Amniotic stem cell (primary cell): Measurements from ENCODE around the gene ANKRD6.

Experiments used
- DNase-seq: peaks from one replicate; lab custom pipeline; 2025; lab: John Stamatoyannopoulos, UW

Gene ANKRD6

GRCh38 chr6:89657445-89658158 is 224.7 kb downstream of the ANKRD6 start:
- DNase-seq, result no peak

- DNase-seq, result no peak
Measured at GRCh38 chr6:89660981-89661380, 228.0 kb downstream of the ANKRD6 start.

- no peak for DNase-seq
Measured at GRCh38 chr6:89661559-89661958, 228.6 kb downstream of the ANKRD6 start.

- DNase-seq, result no peak
Measured at GRCh38 chr6:89662659-89663223, 229.8 kb downstream of the ANKRD6 start.

- no peak for DNase-seq
Measured at GRCh38 chr6:89667872-89668556, 235.1 kb downstream of the ANKRD6 start.

GRCh38 chr6:89669002-89669401 is 236.1 kb downstream of the ANKRD6 start:
- no peak for DNase-seq

DNA sequence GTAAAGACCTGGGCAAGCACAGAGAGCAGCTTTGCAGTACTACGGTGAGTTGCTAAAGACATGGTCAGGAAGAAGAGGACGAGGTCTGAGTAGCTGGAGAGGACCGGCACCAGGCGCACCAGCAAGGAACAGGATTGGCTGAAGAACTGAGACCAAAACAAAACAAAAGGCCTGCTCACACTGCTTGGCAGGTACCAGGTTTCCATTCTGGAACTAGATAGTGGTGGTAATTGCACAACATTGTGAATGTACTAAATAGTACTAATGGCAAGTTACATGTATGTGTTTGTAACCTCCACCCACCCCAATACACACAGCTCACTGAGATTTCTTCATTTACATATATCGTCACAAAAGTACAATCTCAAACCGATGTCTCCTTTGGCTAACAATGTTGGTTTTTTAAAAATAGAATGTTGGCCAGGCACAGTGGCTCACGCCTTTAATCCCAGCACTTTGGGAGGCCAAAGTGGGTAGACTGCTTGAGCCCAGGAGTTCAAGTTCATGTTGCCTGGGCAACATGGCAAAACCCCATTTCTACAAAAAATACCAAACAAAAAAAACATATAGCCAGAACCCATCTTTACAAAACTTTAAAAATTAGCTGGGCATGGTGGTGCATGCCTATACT is 238.1 kb downstream of the ANKRD6 start:
- no peak for DNase-seq

DNA sequence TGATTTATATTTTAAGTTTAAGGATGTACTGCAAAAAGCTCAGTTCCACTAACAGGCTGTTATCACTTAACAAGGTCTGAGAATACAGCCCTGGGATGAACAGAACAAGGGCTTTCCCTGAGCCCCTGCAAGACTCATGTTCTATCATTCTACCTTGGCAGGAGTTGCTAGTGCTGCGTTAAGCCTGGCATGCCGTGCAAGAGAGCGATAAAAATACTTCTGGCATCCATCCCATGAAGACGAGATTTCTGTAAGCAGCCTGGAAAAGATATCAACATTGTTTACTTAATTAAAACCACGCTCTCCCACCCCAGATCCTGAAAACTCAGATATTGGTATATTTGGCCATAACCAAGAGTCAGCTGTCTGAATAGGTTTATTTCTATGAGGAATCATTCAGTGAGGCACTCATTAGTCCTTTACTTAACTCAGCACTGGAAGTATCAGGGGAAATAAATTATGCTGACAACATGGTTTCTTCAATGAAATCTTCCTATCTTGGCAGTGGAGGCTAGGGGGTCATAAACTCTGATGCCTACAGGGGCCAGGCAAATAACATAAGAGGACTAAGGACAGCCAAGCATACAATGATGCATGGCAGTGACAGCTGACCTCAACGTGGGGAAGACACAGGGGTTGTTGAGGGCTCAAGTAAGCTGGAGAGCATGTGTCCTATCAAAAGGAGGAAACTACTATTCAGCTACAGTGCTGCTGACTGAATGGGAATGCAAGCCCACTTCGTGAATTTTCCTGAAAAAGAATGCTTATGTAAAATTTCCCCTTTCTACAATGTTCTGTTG is 243.2 kb downstream of the ANKRD6 start:
- no peak for DNase-seq

- DNase-seq, result no peak
Measured at GRCh38 chr6:89678531-89678930, 245.6 kb downstream of the ANKRD6 start.

DNA sequence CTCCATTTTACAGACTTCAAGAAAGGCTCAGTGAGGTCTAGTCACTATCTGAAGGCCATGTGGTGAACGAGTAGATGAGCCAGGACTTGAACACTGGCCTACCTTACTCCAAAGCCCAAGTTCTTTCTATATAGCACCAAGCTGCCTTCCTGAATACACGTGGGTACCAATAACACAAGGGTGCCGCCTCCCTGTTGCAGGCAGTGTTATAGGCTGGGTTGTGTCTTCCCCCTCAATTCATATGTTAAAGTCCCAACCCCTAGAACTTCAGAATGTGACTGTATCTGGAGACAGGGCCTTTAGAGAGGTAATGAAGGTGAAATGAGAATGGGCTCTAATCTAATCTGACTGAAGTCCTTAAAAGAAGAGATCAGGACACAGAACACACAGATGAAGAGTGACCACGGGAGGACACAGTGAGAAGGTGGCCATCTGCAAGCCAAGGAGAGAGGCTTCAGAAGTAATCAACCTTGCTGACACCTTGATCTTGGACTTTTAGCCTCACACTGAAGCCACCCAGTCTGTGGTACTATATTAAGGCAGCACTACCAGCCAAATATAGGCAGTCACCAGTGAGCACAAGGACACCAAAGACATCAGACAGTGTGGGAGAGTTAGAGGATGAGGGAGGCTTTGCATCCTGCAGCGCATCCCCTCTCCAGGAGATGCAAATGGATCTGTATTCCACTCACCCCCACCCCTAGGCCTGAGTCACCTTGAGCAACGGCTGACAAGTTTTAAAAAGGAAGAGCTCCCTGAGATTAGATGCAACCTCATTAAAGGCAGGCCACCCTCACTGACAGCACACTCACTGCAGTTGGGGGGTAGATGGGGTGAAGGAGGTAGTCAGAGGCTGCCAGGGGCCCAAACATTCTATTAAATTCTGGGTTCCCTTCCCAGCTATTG is 246.5 kb downstream of the ANKRD6 start:
- no peak for DNase-seq

DNA sequence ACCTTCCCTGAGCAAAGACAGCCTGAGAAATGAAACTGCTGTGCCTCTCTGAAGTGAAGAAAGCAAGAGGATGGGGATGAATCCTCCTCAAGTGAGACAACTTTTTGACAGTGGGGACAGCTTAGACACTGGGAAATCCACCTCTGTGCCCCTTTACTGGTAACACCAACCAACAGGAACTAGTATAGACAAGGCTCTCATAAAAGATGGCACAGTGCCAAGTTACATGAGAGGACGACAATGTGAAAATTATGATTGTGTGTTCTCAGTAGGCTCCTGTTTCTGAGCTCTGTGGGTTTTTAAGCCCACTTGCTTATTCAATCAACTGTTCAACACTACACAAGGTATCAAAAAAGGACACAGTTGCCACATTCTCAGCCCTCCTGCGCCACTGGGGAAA is 247.2 kb downstream of the ANKRD6 start:
- no peak for DNase-seq

- no peak for DNase-seq
Measured at GRCh38 chr6:89680551-89680950, 247.6 kb downstream of the ANKRD6 start.

- DNase-seq, result no peak
Measured at GRCh38 chr6:89681983-89682564, 249.1 kb downstream of the ANKRD6 start.

DNA sequence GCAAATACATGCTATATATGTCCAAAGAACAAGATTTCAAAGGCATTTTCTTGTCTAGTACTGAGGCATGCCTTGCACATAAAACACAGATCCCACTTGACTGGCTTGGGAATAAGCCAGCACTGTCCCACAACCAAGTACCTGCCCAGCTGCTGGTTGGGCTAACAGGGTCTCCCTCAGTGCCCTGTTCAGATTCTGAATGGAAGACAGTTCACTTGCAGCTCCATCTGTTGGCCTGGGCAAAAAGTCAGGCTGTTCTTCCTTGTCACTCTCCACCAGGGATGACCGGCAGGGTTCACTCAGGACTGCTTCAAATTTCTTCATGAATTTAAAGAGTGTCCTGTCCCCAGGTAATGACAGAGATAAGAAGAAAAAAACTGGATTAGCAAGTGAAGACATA is 250.0 kb downstream of the ANKRD6 start:
- DNase-seq, result no peak
